GM21528 (cell line): ENCODE measurements around the gene CNOT6.

ENCODE experiments used
- ATAC-seq: cut with Tn5 transposase; IDR thresholded peaks from one replicate; pipeline ENCODE4 v1.9.1; 2021; ENCODE audit warnings: mild to moderate bottlenecking, moderate library complexity; ENCODE audit not compliant: unreplicated experiment, low FRiP score

Gene CNOT6

GRCh38 chr5:180613188-180613813 is 119.1 kb downstream of the CNOT6 start:
- no peak for ATAC-seq

- no peak for ATAC-seq
These were observed 119.6 kb downstream of the CNOT6 start for GRCh38 chr5:180613814-180614188.

- no peak for ATAC-seq
These were observed 124.3 kb downstream of the CNOT6 start for GRCh38 chr5:180618487-180618828.

- ATAC-seq = no peak
These were observed 124.8 kb downstream of the CNOT6 start for GRCh38 chr5:180618829-180619562.

- no peak for ATAC-seq
These were observed 125.4 kb downstream of the CNOT6 start for GRCh38 chr5:180619563-180619915.

- ATAC-seq = no peak
These were observed 125.8 kb downstream of the CNOT6 start for GRCh38 chr5:180620014-180620413.

GRCh38 chr5:180621311-180621710 is 127.1 kb downstream of the CNOT6 start:
- ATAC-seq = no peak

GRCh38 chr5:180622910-180623309 is 128.7 kb downstream of the CNOT6 start:
- no peak for ATAC-seq

- ATAC-seq = no peak
These were observed 129.2 kb downstream of the CNOT6 start for GRCh38 chr5:180623411-180623834.

GRCh38 chr5:180623844-180624243 is 129.7 kb downstream of the CNOT6 start:
- no peak for ATAC-seq

- ATAC-seq = no peak
These were observed 130.4 kb downstream of the CNOT6 start for GRCh38 chr5:180624587-180624986.

- ATAC-seq = no peak
These were observed 131.1 kb downstream of the CNOT6 start for GRCh38 chr5:180625125-180625790.

- ATAC-seq = no peak
These were observed 131.8 kb downstream of the CNOT6 start for GRCh38 chr5:180625791-180626660.

- no peak for ATAC-seq
These were observed 132.6 kb downstream of the CNOT6 start for GRCh38 chr5:180626661-180627385.

GRCh38 chr5:180627386-180628120 is 133.4 kb downstream of the CNOT6 start:
- no peak for ATAC-seq
